COLO668 (cell line): ENCODE measurements around the gene TNFRSF19.

ENCODE experiments used
- DNase-seq: peaks from one replicate; lab custom pipeline; 2025; ENCODE audit not compliant: unreplicated experiment; lab: John Stamatoyannopoulos, UW

Gene TNFRSF19

DNA sequence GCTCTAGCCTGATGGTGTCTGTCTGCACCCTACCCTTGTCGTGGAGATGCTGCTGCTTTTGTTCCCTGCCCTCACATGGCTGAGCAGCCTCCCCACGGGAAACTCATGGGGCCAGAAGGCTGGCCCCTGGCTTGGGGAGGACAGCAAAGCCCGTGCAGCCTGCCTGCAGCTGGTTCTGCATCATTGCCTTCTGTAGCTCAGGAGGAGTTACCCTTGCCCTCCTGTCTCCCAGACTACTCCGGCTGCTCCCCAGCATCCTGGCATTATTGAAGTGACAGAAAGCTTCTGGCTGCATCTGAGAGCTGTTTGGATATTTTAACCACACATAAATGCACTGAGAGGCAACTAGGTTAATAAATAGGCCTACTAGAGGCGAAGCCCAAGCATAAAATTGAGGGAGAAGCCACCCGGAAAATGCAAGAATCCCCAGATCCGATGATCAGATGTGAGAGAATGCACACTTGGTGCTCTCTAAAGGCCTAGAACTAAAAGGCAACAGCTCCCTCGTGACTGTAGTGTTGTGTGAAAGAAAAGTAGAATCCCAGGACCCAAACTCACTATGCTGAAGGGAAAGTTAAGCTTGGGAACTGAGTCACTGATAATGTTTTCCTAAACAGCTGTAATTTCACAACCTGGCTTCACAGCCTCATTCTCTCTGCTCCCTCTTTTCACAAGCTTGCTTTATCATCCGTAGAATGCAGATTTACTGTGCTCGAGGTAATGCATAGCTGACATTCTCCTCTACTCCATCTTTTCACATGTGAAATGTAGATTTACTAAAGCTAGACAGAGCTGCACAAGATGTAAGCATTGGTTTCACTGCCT is 110.8 kb downstream of the TNFRSF19 start:
- no peak for DNase-seq

DNA sequence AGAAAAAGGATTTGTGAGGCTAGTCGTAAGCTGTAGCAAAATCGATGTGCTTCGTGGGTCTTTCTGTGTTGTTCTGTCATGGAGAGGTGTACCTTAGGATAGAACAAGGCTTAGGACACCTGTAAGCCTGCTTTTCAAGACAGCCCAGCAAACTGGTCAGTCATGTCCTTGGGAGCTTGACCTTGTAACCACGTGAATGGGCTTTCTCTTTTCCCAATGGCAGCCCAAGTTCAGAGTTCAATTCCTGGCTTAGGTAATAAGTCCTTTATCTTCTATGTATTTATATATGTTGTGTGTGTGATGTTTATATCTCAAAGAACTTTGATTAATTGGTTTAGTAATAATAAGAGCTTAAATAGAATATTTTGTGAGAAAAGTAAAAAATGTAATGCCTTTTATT is 112.9 kb downstream of the TNFRSF19 start:
- DNase-seq: no peak

DNA sequence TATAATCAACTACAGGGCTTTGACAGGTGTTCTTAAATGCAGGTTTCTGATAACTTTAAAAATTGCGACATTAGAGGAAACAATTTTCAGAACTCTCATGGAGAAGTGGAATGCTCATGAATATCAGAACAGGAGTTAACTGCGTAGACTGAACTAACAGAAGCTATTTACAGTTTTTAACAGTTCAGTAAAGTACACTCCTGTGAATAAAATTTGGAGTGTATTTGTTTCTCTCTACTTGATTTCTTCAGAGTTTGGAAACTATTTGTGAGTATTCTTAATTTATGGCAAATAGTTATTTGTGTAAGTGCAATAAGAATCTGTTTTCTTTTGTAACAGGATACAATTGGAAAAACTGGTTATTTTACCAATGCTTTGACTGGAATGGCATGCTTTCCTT is 114.4 kb downstream of the TNFRSF19 start:
- no peak for DNase-seq

DNA sequence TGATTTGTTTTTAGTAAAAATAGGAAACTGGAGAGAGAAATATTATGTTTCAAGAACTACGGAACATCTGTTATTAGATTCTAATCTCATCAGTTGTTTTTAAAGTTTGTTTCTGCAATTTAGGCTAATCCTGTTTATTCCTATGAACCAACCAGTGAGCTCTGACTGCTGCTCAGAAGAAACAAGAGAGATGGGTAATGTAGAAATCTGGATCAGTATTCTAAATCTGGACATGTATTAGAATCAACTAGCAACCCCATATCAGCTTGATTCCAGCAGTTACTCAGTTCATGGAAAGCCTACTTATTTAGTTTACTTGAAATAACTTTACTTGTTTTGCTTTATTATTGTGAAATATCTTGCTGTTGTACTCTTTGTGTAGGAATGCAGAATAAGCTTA is 115.2 kb downstream of the TNFRSF19 start:
- no peak for DNase-seq

DNA sequence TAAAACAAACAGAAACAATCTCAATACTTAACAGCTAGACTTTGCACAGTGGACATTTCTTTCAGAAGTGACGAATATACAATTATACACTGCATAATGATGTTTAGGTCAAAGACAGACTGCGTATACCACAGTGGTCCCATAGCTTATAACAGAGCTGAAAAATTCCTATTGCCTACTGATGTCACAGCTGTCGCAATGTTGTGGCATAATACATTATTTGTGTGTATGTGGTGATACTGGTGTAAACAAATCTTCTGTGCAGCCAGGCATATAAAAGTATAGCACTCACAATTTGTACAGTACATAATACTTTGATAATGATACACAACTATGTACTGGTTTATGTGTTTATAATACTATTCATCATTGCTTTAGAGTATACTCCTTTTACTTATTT is 116.7 kb downstream of the TNFRSF19 start:
- no peak for DNase-seq

DNA sequence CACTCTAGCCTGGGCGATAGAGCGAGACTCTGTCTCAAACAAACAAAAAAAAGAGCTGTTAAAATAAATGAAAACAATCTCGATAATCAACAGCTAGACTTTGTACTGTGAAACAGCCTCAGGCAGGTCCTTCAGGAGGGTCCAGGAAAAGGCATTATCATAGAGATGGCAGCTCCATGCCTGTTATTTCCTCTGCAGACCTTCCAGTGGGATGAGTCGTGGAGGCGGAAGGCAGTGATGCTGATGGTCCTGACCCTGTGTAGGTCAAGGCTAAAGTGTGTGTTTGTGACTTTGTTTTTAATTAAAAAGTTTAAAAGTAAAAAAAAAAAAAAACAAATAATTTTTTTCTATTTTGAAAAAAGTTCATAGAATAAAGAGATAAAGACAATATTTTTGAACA is 117.4 kb downstream of the TNFRSF19 start:
- no peak for DNase-seq

DNA sequence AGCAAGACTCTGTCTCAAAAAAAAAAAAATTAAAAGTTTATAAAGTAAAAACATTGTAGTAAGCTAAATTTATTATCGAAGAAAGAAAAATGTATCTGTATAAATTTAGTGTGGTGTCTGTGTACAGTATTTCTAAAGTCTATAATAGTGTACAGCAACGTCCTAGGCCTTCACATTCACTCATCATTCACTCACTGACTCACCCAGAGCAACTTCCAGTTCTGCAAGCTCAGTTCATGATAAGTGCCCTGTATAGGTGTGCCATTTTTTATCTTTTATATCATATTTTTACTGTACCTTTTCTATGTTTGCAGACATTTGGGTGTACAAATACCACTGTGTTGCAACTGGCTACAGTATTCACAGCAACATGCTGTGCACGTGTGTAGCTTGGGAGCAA is 118.1 kb downstream of the TNFRSF19 start:
- DNase-seq: no peak

DNA sequence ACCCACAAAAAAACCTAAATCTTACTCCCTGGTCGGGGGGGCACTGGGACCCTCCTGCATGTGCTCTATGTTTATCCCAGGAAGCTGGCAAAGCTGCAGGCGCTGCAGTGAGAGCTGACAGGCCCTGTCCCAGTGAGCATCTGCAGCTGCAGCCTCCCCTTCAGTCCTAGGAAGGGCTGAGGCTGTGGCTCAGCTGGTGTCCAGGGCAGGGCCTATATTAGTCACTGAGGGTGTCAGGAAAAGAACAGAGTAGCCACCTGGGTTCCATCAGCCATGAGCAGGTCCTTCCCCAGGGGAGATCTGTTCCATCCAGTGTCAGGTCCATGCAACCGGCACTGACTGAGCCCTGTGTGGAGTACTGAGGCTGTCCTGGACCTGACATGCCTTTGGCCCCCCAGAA is 120.5 kb downstream of the TNFRSF19 start:
- DNase-seq: no peak

DNA sequence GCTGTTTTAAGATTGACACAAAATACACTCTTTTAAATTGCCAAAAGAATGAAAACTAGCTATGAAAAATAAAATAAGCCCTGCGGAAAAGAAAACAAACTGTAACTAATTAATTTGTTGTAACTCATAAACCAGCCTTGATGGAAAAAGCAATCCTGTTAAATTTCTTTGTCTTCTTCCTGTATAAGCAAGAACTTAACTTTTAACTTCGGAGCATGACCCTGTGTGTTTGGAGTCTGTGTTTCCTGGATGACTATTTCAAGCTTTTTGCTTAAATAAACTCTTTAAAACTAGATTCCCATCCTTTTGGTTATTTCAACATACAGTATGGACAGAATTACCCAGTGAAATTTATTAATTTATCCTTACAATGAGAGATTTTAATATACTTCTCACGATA is 122.6 kb downstream of the TNFRSF19 start:
- no peak for DNase-seq

DNA sequence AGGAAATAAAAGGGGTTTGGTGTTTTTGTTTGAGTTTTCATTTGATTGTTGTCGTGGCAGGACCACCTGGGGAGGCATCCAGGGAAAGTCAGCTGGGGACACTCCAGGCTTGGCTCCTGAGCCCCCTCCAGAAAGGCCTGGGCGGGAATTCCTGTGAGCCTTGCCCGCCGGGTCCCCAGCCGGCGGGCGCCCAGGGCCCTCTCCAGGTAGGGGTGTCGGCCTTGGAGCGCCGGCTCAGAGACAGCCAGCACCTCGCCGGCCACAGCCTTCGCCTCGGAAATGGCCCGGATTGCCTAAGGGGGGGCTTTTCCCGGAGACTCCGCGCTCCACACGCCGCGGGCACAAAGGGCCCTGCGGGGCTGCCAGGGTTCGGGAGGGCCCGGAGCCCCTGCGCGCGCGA is 125.0 kb downstream of the TNFRSF19 start:
- DNase-seq: no peak

DNA sequence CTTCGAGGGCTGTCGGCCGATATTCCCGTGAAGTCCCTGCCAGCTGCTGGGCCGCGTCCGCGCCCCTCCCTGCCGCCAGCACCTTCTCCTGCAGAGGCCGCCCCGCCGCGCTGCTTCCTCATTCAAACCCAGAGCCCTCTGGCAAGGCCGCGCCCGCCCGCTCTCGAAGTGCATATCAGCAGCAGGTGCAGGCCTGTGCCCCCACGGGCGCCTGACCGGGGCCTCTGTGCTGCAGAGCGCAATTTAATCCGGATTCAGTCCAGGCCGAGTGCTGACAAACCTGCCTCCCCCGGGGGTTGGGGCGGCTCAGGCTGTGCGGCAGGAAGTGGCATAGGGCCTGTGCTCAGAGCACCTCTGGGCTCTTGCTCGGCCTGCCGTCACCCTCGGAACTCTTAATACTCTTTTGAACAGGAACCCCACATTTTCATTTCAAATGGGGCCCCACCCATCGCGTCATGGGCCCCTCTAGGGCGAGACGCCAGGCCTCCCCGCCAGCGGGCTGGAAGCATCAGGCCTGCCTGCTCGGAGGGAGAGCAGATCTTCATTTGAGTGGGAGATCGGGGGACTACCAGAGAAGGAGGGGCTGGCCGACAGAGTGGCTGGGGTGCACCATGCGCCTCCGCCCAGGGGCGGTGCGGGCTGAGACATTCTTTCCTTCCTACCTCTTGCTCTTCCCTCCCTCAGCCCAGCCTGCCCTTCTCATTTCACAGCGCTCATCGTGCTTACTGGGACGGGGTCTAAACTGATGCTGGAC is 125.7 kb downstream of the TNFRSF19 start:
- peak; percentile 38 for DNase-seq

DNA sequence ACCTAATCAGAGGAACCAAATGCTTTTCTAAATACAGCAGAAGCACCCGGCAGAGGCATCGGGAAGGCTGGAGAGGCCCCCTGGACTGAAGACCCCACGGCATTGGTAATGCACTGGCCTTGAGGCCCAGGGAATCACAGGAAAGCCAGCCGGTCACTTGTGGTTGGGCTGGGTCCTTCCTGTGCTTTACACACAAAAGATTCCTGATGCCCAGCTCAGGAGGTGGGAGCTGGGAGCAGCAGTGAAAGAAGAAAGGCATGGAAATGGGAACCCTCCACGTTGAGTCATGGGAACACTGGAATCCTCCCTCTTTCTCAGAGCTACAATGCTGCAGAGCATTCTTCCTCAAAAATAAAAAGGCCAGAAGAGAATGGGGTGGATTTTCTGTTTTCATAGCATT is 126.4 kb downstream of the TNFRSF19 start:
- no peak for DNase-seq

DNA sequence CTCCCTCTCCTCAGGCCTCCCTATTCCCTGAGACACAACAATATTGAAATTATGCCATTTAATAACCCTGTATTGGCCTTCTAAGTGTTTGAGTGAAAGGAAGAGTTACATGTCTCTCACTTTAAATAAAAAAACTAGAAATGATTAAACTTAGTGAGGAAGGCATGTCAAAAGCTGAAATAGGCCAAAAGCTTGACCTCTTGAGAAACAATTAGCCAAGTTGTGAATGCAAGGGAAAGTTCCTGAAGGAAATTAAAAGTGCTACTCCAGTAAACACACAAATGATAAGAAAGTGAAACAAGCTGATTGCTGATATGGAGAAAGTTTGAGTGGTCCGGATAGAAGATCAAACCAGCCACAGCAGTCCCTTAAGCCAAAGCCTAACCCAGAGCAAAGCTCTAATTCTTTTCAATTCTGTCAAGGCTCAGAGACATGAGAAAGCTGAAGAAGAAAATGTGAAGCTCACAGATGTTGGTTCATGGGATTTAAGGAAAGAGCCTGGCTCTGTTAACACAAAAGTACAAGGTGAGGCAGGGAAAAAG is 127.6 kb downstream of the TNFRSF19 start:
- no peak for DNase-seq

DNA sequence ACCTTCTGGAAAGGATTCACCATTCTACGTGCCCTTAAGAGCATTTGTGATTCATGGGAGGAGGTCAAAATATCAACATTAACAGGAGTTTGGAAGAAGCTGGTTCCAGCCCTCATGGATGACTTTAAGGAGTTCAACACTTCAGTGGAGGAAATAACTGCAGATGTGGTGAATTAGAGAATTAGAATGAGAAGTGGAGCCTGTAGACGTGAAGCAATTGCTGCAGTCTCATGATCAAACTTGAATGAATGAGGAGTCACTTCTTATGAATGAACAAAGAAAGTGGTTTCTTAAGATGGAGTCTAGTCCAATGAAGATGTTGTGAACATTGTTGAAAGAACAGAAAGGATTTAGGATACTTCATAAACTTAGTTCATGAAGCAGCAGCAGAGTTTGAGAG is 129.1 kb downstream of the TNFRSF19 start:
- no peak for DNase-seq

DNA sequence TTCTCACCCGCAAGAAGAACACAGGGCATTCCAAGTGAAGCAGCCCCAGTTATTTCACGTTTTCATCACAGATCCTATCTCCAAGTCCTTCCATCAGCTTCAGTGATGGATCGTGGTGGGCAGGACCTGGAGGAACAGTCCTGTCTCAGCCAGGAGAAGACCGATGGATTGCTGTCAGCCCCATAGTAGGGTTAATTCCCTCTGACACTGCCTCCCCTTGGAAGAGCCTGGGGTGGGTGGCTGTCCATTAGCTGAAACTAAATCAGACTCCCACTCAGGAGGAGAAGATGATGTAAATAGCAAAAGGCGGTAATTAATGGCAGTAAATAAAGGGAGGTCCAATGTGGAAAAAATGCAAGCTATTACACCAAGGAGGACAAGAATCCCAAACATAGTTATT is 131.0 kb downstream of the TNFRSF19 start:
- no peak for DNase-seq

DNA sequence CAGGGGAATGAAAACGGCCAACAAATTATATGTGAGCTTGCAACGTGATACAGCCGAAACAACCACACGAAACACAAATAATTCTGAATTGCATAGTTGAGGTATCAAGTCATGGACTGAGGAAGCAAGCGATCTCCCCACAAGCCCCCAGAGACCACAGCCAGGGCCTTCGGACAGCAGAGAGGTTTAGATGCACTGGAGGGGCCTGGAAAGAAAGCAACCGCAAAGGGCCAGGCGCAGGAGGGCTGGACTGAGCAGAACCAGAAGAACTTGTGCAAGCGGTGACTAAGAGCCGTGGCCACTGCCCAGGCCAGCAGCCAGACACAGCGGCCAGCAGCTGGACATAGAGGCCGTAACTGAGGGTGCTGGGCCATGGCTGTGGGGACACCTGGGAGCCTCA is 131.4 kb downstream of the TNFRSF19 start:
- DNase-seq: no peak

DNA sequence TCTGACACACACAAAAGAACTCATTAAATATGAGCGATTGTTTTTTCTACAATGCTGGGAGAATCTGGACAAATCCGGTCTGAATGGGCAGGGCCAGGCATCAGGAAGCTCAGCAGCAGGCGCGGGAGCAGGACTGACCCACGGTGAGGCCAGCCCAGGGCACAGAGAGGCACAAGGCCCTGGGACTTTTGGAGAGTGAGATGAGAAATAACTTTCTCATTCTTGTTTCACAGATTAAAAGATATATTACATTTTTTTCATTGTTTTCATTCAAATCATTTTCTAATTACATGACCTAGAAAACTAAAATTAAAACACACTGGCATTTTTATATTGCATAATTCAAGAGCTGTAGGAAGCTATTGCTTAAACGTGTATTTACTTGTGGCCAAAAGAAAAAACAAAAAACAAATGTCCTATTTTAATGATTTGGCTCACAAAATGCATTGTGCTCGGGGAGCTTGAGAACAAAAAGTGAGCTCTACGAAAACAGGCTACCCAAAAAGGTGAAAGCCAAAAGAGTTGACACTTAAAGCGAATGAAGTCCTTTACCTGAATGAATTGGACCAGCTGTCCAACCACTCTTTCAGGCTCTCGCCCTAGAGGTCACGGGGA is 133.1 kb downstream of the TNFRSF19 start:
- no peak for DNase-seq

DNA sequence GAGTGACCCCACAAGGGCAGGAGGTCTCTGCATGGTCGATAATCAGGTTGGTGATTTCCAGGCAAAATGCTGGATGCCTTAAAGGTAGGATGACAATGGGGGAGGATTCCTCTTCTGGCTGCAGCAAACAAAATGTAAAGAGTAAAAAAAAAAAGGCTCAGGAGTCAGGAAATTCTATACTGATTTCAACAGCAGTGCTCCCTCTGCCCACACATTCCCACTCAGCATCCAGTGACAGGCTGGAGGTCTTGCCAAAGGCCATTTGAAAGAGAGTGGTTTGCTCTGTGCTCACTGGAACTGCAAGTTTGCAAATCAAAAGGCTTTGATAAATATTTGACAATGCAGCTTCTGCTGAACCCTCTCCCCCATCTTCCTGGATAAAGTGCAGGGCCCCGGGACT is 135.4 kb downstream of the TNFRSF19 start:
- no peak for DNase-seq

DNA sequence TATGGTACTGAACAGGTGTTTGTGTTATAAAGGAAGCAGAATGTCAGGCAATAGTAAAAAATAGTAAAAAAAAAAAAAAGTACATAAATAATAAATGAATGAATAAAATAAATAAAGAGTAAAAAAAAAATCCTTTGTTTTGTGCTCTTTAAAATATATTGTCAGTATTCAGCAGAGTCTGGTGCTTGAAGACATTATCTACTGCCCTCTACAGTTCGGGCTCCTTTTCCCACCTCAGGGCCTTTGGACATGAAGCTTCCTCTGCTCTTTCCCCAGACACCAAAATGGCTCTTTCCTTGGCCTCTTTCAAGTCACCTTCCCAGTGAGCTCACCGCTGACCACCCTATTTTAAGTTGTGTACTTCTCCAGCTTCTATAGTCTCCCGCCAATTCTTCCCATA is 137.5 kb downstream of the TNFRSF19 start:
- DNase-seq: peak; percentile 42

DNA sequence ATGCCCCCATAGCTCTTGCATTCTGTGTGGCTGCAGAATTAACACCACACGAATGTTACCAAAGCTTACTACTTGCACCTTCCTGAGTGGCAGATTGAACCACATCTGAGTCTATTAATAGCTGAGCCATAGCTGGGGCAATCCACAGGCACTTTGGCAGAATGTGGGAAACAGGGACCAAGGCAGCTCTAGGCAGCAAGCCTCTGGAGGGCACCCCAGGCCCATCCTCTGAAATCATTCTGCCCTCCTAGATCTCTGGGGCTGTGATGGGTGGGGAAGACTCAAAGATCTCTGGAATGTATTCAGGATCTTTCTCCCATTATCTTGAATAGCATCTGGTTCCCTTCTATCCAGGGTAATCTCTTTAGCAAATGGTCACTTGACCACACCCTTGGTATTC is 139.3 kb downstream of the TNFRSF19 start:
- DNase-seq: no peak

DNA sequence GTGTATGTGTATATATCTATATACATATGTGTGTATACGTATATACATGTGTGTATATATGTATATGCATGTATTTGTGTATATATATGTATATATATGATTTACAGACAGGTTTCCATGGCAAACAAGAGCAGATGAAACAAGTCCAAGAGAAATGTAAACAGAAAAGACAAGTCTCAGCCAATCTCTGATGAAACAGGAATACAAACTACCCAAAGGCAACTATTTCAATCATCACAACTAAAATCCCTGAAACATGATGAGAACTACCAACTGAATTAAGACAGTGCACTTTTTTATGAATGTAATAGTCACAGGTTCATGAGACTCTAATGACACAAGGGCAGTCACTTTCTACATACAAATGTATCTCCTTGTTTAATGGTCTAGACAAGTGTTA is 140.2 kb downstream of the TNFRSF19 start:
- DNase-seq: no peak

DNA sequence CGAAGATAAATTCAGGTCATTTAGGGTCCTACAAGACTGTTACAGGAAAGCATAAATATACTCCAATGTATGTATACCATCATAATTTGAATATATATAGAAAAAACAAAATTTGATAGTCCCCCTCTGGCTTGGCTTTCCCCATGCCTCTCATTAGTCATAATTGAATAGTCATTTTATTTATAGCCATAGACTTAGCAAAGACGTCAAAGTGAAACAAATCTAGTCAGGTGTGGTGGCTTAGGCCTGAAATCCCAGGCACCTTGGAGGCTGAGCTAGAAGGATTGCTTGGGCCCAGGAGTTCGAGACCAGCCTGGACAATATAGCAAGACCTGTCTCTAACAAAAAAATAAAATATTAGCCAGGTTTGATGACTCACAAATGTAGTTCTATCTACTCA is 141.1 kb downstream of the TNFRSF19 start:
- no peak for DNase-seq
